IMR-90 (cell line): ENCODE results near the gene FRMPD4. TPM values are rescaled to one million over a fixed set of nuclear protein-coding genes. Genes with fewer than 3 reads are reported as not detected.
"Not testable (repeated sequence)": the region's sequence is repeated elsewhere in the genome, so short reads cannot be mapped to it uniquely, and the experiment has no call there.

ENCODE experiments used
- ATAC-seq: fragments of 200-7000 bp; cut with Tn5 transposase; 2 replicates; pipeline ENCODE4 v1.9.1; 2020; ENCODE audit warnings: low read depth, mild to moderate bottlenecking, moderate library complexity
- BruUV-seq: library from RNA; stranded (reverse); fragments of 400-500 nt; replicated peaks from 2 replicates; lab custom pipeline; 2021; lab: Mats Ljungman, UMichigan
- CTCF ChIA-PET: fragments of 300-600 bp; formaldehyde crosslinking; extraction: SDS; loops from one replicate; lab custom pipeline; 2021; ENCODE audit warnings: antibody characterized with exemption; lab: Yijun Ruan, JAX
- POLR2A ChIA-PET: fragments of 300-600 bp; sonication (Branson Sonifier 250); formaldehyde crosslinking; loops from one replicate; lab custom pipeline; 2022; ENCODE audit warnings: antibody characterized with exemption; ENCODE audit not compliant: unreplicated experiment; lab: Charles Lee
- DNase-seq: peaks from one replicate; pipeline ENCODE4 v3.0.0; 2013
- H2AFZ ChIP-seq: replicated peaks from 2 replicates; pipeline ENCODE3; 2013; ENCODE audit warnings: low read length, mild to moderate bottlenecking; ENCODE audit not compliant: poor library complexity
- H2AK5ac ChIP-seq: 2 replicates; pipeline ENCODE4 v1.6.1; 2013; ENCODE audit warnings: low read depth, low read length, inconsistent platforms
- H2AK9ac ChIP-seq: replicated peaks from 2 replicates; pipeline ENCODE3; 2013; ENCODE audit warnings: mild to moderate bottlenecking, low read depth, low read length, moderate library complexity; ENCODE audit not compliant: poor library complexity
- H2BK120ac ChIP-seq: 2 replicates; pipeline ENCODE4 v1.6.1; 2013; ENCODE audit warnings: low read depth, low read length, inconsistent platforms
- H2BK15ac ChIP-seq: 3 replicates; pipeline ENCODE4 v1.6.1; 2013; ENCODE audit warnings: low read depth, low read length, inconsistent platforms
- H2BK20ac ChIP-seq: 2 replicates; pipeline ENCODE4 v1.6.1; 2013; ENCODE audit warnings: low read depth, mild to moderate bottlenecking, inconsistent platforms, low read length, moderate library complexity
- H2BK5ac ChIP-seq: 2 replicates; pipeline ENCODE4 v1.6.1; 2013; ENCODE audit warnings: mild to moderate bottlenecking, low read depth, low read length, inconsistent platforms; ENCODE audit not compliant: poor library complexity, severe bottlenecking
- H3K14ac ChIP-seq: replicated peaks from 2 replicates; pipeline ENCODE4 v1.6.1; 2013; ENCODE audit warnings: low read depth, low read length, inconsistent platforms
- H3K18ac ChIP-seq: 2 replicates; pipeline ENCODE4 v1.6.1; 2013; ENCODE audit warnings: low read depth, low read length, control low read depth
- H3K23ac ChIP-seq: 2 replicates; pipeline ENCODE4 v1.6.1; 2013; ENCODE audit warnings: low read depth, low read length, inconsistent platforms
- H3K27ac ChIP-seq: 2 replicates; pipeline ENCODE4 v1.5.1; 2013; ENCODE audit warnings: mild to moderate bottlenecking, control low read depth, low read length; ENCODE audit not compliant: insufficient read depth
- H3K27me3 ChIP-seq: 2 replicates; pipeline ENCODE4 v1.6.1; 2013; ENCODE audit warnings: low read length; ENCODE audit not compliant: control insufficient read depth, insufficient read depth
- H3K36me3 ChIP-seq: 2 replicates; pipeline ENCODE4 v1.6.1; 2013; ENCODE audit warnings: low read length, mixed read lengths; ENCODE audit not compliant: control insufficient read depth, insufficient read depth
- H3K4ac ChIP-seq: 2 replicates; pipeline ENCODE4 v1.6.1; 2013; ENCODE audit warnings: low read depth, low read length, inconsistent platforms
- H3K4me1 ChIP-seq: 2 replicates; pipeline ENCODE4 v1.6.1; 2013; ENCODE audit warnings: low read length, mixed read lengths; ENCODE audit not compliant: control insufficient read depth, insufficient read depth
- H3K4me2 ChIP-seq: 2 replicates; pipeline ENCODE4 v1.6.1; 2013; ENCODE audit warnings: low read depth, mild to moderate bottlenecking, control low read depth, low read length, moderate library complexity
- H3K4me3 ChIP-seq: 2 replicates; pipeline ENCODE4 v1.5.1; 2013; ENCODE audit warnings: low read depth, mild to moderate bottlenecking, control low read depth, low read length, moderate library complexity; ENCODE audit not compliant: insufficient read depth
- H3K56ac ChIP-seq: 2 replicates; pipeline ENCODE4 v1.6.1; 2013; ENCODE audit warnings: low read length, inconsistent platforms; ENCODE audit not compliant: insufficient read depth; ENCODE audit errors: extremely low read depth
- H3K79me1 ChIP-seq, 2 experiments: 2 replicates each; pipeline ENCODE4 v1.6.1; 2013; ENCODE audit warnings: low read length in 2 of 2, inconsistent platforms in 1 of 2, low read depth in 1 of 2
- H3K9ac ChIP-seq: 2 replicates; pipeline ENCODE4 v1.6.1; 2013; ENCODE audit warnings: low read depth, low read length, control low read depth
- H3K9me1 ChIP-seq: 2 replicates; pipeline ENCODE4 v1.6.1; 2013; ENCODE audit warnings: low read length, inconsistent platforms; ENCODE audit not compliant: insufficient read depth
- H3K9me3 ChIP-seq: 2 replicates; pipeline ENCODE4 v1.6.1; 2013; ENCODE audit warnings: low read length; ENCODE audit not compliant: control insufficient read depth, insufficient read depth
- H4K20me1 ChIP-seq: 2 replicates; pipeline ENCODE4 v1.6.1; 2013; ENCODE audit warnings: low read length, inconsistent platforms; ENCODE audit not compliant: insufficient read depth
- H4K5ac ChIP-seq: 2 replicates; pipeline ENCODE4 v1.6.1; 2013; ENCODE audit warnings: mild to moderate bottlenecking, low read depth, low read length, control low read depth
- H4K8ac ChIP-seq, 2 experiments: 2 replicates each; pipeline ENCODE4 v1.6.1; 2013; ENCODE audit warnings: low read depth in 2 of 2, low read length in 2 of 2, control low read depth in 1 of 2, inconsistent platforms in 1 of 2
- H4K91ac ChIP-seq: 2 replicates; pipeline ENCODE4 v1.6.1; 2013; ENCODE audit warnings: low read depth, low read length, inconsistent platforms; ENCODE audit not compliant: insufficient read depth
- CEBPB ChIP-seq: IDR thresholded peaks from 2 replicates; pipeline ENCODE4 v1.6.1; 2012; ENCODE audit warnings: low read depth, low read length, improper control_type of control experiment
- ELK1 ChIP-seq: fragments of 150-350 bp; IDR thresholded peaks from 2 replicates; pipeline ENCODE4 v1.6.1; 2016; ENCODE audit warnings: low read depth, mild to moderate bottlenecking, low read length, moderate library complexity, borderline replicate concordance
- MXI1 ChIP-seq: IDR thresholded peaks from 2 replicates; pipeline ENCODE4 v1.6.1; 2012; ENCODE audit warnings: low read depth, mild to moderate bottlenecking, low read length, moderate library complexity, borderline replicate concordance
- NFE2L2 ChIP-seq: fragments of 150-350 bp; IDR thresholded peaks from 2 replicates; pipeline ENCODE4 v1.6.1; 2016; ENCODE audit warnings: low read depth, mild to moderate bottlenecking, low read length
- POLR2A ChIP-seq: IDR thresholded peaks from 2 replicates; pipeline ENCODE4 v1.6.1; 2012; ENCODE audit warnings: mild to moderate bottlenecking, low read depth, low read length
- RFX5 ChIP-seq: IDR thresholded peaks from 2 replicates; pipeline ENCODE4 v1.8.0; 2012; ENCODE audit warnings: low read depth, mild to moderate bottlenecking, low read length, moderate library complexity
- SMC3 ChIP-seq: fragments of 150-350 bp; IDR thresholded peaks from 2 replicates; pipeline ENCODE4 v1.6.1; 2016; ENCODE audit warnings: low read depth, mild to moderate bottlenecking, antibody characterized with exemption, low read length, moderate library complexity
- USF2 ChIP-seq: fragments of 150-350 bp; IDR thresholded peaks from 2 replicates; pipeline ENCODE4 v1.6.1; 2017; ENCODE audit warnings: mild to moderate bottlenecking, antibody characterized with exemption, low read length, low read depth
- WGBS, 2 experiments: methylation state at CpG; one replicate each; pipeline versions ENCODE4 v1.1.5 to v1.1.7; 2013; ENCODE audit warnings: missing lambda C conversion rate in 2 of 2; ENCODE audit not compliant: insufficient read length in 1 of 2; ENCODE audit errors: extremely low coverage in 2 of 2; 5-methylcytosine and 5-hydroxymethylcytosine counted together
- dilution Hi-C: fragments of 300-500 bp; cut with HindIII; formaldehyde crosslinking; loops from one replicate; pipeline ENCODE4 v1.14.3; 2018; ENCODE audit warnings: low sequenced_read_pairs; ENCODE audit not compliant: unreplicated experiment
- in situ Hi-C: fragments of 300-500 bp; cut with MboI; formaldehyde crosslinking; loops from 3 replicates; pipeline ENCODE4 v1.14.3; 2019; ENCODE audit warnings: low sequenced_read_pairs, inconsistent platforms, mixed read lengths
- intact Hi-C: fragments of 100-400 bp; cut with micrococcal nuclease; formaldehyde crosslinking; loops from 2 replicates; pipeline ENCODE4 v1.10.0; 2022
- polyA plus RNA-seq, 3 experiments: library from polyadenylated mRNA; depleted of rRNA; stranded (reverse); fragments of >200 nt; gene quantifications; 2 replicates each; pipeline ENCODE4 v1.2.3, GENCODE V29; 2012; ENCODE audit warnings: low replicate concordance in 1 of 3
- total RNA-seq: library from RNA; depleted of rRNA; stranded (reverse); fragments of >200 nt; gene quantifications from 2 replicates; pipeline ENCODE4 v1.2.3, GENCODE V29; 2012

FRMPD4 gene
- total and polyA plus RNA-seq, 2 of the 4 experiments (the other 2 are of a cell fraction): 0.53 to 1.1 TPM

- no peaks in the 10 kb centered on the region for H3K9me3 ChIP-seq
- BruUV-seq: no TSS peak
- H2BK15ac ChIP-seq: no peak overlapping the region
- H4K20me1 ChIP-seq: no peaks in the 10 kb centered on the region
- H3K9me1 ChIP-seq: no peaks in the 10 kb centered on the region
- no peak overlapping the region for H2BK120ac ChIP-seq
- POLR2A ChIA-PET: no interaction called here
- no peak for ATAC-seq
- no peak overlapping the region for H2BK20ac ChIP-seq
- H3K23ac ChIP-seq: no peak overlapping the region
- no peak overlapping the region for H3K27ac ChIP-seq
- no peak for DNase-seq
- no peak overlapping the region for H3K18ac ChIP-seq
- no peak overlapping the region for H3K4ac ChIP-seq
- TF ChIP-seq RFX5 (no peak), USF2 (no peak), CEBPB (no peak), NFE2L2 (no peak), SMC3 (no peak), ELK1 (no peak), MXI1 (no peak), POLR2A (no peak)
- WGBS, 2 experiments: no CpG with 5 or more reads among the region's 3 CpGs
- CTCF ChIA-PET: interaction anchor here (0.7 to 1.4 kb wide), 2 partner anchors 101 to 204 kb away, joined by 3 read pairs; no protein-coding TSS in a partner anchor
- H2AK5ac ChIP-seq: no peak overlapping the region
- H3K79me1 ChIP-seq: no peaks in the 10 kb centered on the region
- dilution Hi-C loops (no loop called here), intact Hi-C loops (no loop called here), in situ Hi-C loops (no loop called here)
- H3K27me3 ChIP-seq: no peaks in the 10 kb centered on the region
- no peaks in the 10 kb centered on the region for H3K36me3 ChIP-seq
- no peak overlapping the region for H3K4me3 ChIP-seq
- H3K9ac ChIP-seq: no peak overlapping the region
- H2AK9ac ChIP-seq: no peak overlapping the region
- H3K4me2 ChIP-seq: no peak overlapping the region
- no peak overlapping the region for H2AFZ ChIP-seq
- H4K5ac ChIP-seq: no peak overlapping the region
- no peak overlapping the region for H3K56ac ChIP-seq
- H4K8ac ChIP-seq: no peak overlapping the region
- H3K14ac ChIP-seq: no peak overlapping the region
- no peaks in the 10 kb centered on the region for H3K4me1 ChIP-seq
- no peak overlapping the region for H4K91ac ChIP-seq
- no peak overlapping the region for H2BK5ac ChIP-seq
These were observed 366.9 kb downstream of the FRMPD4 start for GRCh38 chrX:12505127-12505526.

- H2BK5ac ChIP-seq, H3K23ac ChIP-seq, H2AFZ ChIP-seq, intact Hi-C loops, dilution Hi-C loops, H2AK5ac ChIP-seq, POLR2A ChIA-PET, H3K4ac ChIP-seq, H4K5ac ChIP-seq, DNase-seq, H4K8ac ChIP-seq, H3K4me1 ChIP-seq, H3K9ac ChIP-seq, H3K27ac ChIP-seq, in situ Hi-C loops, H3K79me1 ChIP-seq, H4K91ac ChIP-seq, H3K9me3 ChIP-seq, H3K27me3 ChIP-seq, H3K9me1 ChIP-seq, H2AK9ac ChIP-seq, ATAC-seq, H4K20me1 ChIP-seq, BruUV-seq, H3K4me2 ChIP-seq, H2BK20ac ChIP-seq, H3K14ac ChIP-seq, H2BK120ac ChIP-seq, H3K18ac ChIP-seq, H2BK15ac ChIP-seq, H3K4me3 ChIP-seq, H3K36me3 ChIP-seq, H3K56ac ChIP-seq: not testable (repeated sequence)
- CTCF ChIA-PET: interaction anchor here (0.7 kb wide), 1 partner anchor 187 kb away, joined by 3 read pairs; no protein-coding TSS in a partner anchor
- WGBS, 2 experiments: no CpG with 5 or more reads among the region's 2 CpGs
These were observed 377.1 kb downstream of the FRMPD4 start for GRCh38 chrX:12515384-12515783.
